ENCODE data around the gene WDFY4. TPM values are rescaled to one million over a fixed set of nuclear protein-coding genes. Genes with fewer than 3 reads are reported as not detected.

The WDFY4 gene
- total RNA-seq, 1 donor from 2014 or later, result 26.5 TPM

DNA sequence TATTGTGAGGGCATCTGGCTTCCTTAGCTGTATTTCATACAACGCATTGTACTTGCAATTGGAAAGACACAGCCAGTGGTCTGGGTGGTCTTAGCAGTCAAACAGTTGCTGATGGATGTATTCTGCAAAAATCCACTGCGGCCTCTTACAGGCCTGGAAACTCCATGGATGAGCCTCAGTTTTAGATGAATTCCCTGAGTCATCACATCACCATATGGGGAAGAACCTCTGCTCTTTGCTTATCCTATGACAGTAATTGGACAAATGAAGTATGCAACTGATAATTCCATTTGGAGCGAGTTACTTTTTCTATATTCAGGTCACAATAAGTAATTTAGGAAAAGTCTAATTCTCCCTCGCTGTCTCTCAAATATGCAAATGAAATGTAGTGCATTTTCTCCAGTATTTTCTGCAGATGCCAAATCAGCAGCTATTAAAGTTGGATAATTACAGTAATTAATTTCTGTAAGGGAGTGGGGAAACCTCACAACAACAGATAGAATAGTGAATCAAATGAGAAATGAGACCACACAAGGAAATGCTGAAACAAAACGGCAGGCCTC is 78.8 kb downstream of the WDFY4 start:
- no peak overlapping the region for H3K27ac ChIP-seq
- intact Hi-C loops (cut with DNase I), result no loop called here
- H3K27me3 ChIP-seq, result no peaks in the 10 kb centered on the region
- DNase-seq (no peak), ATAC-seq (no peak)
- H3K9me3 ChIP-seq, result no peaks in the 10 kb centered on the region
- H3K4me3 ChIP-seq, result no peak overlapping the region
- H3K4me1 ChIP-seq, result no peaks in the 10 kb centered on the region
- no peak for TF ChIP-seq CTCF (IDR thresholded peaks at IDR 0.05)
- H3K36me3 ChIP-seq, result no peaks in the 10 kb centered on the region

DNA sequence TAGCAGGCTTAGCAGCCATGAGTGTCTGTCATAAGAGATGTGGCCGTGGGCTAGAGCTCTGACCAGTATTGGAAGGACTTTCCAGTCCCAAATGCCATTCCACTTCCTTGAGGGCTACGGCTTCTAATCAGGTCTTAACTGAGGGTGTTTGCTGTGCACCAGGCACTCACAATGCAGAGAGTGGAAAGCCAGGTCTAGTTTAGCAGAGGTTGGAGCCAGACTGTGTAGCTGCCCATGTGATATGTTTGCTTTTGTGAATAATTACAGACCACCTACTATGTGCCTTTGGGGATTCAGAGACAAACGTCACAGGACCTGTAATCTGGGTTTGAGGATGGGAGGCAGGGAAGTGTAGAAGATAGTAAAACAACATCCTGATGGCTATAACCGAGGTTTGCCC is 79.8 kb downstream of the WDFY4 start:
- TF ChIP-seq CTCF (IDR thresholded peaks at IDR 0.05), result no peak
- no peak for ATAC-seq
- DNase-seq, result no peak
- no peak overlapping the region for H3K27ac ChIP-seq
- H3K36me3 ChIP-seq, result no peaks in the 10 kb centered on the region
- intact Hi-C loops (cut with DNase I), result no loop called here
- no peaks in the 10 kb centered on the region for H3K27me3 ChIP-seq
- no peaks in the 10 kb centered on the region for H3K9me3 ChIP-seq
- H3K4me1 ChIP-seq, result no peaks in the 10 kb centered on the region
- H3K4me3 ChIP-seq, result no peak overlapping the region

DNA sequence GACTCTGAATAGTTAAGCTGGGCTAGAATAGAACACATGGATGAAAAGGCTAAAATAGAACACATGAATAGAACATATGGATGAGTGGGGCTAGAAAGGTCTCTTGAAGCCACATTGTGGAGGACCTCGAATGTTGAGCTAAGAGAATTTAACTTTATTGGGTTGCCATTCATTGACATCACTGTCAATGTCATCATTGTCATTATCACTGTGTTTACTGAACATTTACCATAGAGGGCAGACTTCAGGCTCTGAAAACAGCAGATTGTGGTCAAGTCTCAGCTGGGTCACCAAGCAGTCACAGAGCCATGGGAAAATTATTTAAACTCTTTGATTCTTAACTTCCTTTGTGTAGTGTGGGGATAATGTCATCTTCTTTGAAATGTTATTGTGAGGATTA is 80.4 kb downstream of the WDFY4 start:
- H3K27me3 ChIP-seq, result no peaks in the 10 kb centered on the region
- no peak overlapping the region for H3K27ac ChIP-seq
- no peaks in the 10 kb centered on the region for H3K9me3 ChIP-seq
- DNase-seq (no peak), ATAC-seq (no peak)
- H3K4me1 ChIP-seq, result no peaks in the 10 kb centered on the region
- no peak overlapping the region for H3K4me3 ChIP-seq
- intact Hi-C loops (cut with DNase I), result no loop called here
- H3K36me3 ChIP-seq, result no peaks in the 10 kb centered on the region
- TF ChIP-seq CTCF (IDR thresholded peaks at IDR 0.05), result no peak

GRCh38 chr10:48765527-48765926 is 80.9 kb downstream of the WDFY4 start:
- Histone ChIP-seq H3K9me3 (no peaks in the 10 kb centered on the region), H3K36me3 (no peaks in the 10 kb centered on the region), H3K27ac (no peak overlapping the region), H3K4me1 (no peaks in the 10 kb centered on the region), H3K27me3 (no peaks in the 10 kb centered on the region), H3K4me3 (no peak overlapping the region)
- no peak for ATAC-seq
- intact Hi-C loops (cut with DNase I), result no loop called here
- DNase-seq, result no peak
- TF ChIP-seq CTCF (IDR thresholded peaks at IDR 0.05), result no peak

DNA sequence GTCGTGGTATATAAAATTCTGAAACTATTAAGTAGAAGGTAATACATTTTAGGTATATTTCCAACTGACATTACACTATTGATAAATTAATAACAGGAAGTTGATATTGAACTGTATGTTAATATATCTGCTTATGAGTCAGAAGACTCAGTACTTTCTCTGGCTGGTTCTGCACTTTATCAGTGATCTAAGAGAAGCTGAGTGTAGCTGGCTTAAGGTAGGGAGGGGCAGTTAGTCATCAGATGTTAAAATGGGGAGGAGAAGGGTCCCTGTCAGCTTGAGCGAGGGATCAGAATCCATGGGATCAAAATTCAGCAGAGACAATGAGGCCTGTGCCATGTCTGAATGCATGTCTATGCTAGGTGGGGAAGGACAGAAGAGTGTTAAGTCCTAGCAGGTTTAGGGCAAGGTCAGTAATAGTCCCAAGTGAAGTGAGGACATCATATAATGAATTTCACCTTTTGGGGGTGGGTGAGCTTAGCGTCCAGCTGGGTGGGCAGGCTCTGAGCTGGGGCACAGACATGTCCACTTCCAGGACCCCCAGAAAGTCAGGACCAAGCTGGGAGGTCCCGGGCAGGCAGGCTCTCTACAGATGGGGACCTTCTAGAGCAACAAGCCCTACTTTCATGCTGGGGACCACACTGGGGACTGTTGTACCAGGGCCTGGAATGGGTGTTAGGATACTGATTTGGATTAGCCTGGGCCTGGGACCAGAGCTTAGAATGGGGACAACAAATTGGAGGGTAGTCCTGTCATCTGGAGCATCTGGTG is 82.9 kb downstream of the WDFY4 start:
- intact Hi-C loops (cut with DNase I), result no loop called here
- Histone ChIP-seq H3K4me1 (no peaks in the 10 kb centered on the region), H3K27me3 (no peaks in the 10 kb centered on the region), H3K9me3 (no peaks in the 10 kb centered on the region), H3K36me3 (no peaks in the 10 kb centered on the region), H3K27ac (no peak overlapping the region), H3K4me3 (no peak overlapping the region)
- DNase-seq (no peak), ATAC-seq (peak; percentile 13)
- TF ChIP-seq CTCF (IDR thresholded peaks at IDR 0.05), result no peak

Data from upper lobe of right lung (tissue), 1 donor.